SK-N-SH (cell line): ENCODE measurements around the gene CHST11. TPM values are rescaled to one million over a fixed set of nuclear protein-coding genes. Genes with fewer than 3 reads are reported as not detected.

ENCODE experiments used
- CTCF ChIA-PET: fragments of 300-600, 350-600 bp; formaldehyde crosslinking; extraction: SDS; loops from one replicate; lab custom pipeline; 2021; lab: Yijun Ruan, JAX
- POLR2A ChIA-PET: fragments of 350-600 bp; sonication (Branson Sonifier 250); formaldehyde crosslinking; extraction: SDS; loops from one replicate; lab custom pipeline; 2020; ENCODE audit warnings: antibody characterized with exemption, inconsistent platforms; lab: Yijun Ruan, JAX
- DNase-seq: peaks from one replicate; pipeline ENCODE4 v3.0.0; 2012
- H2AFZ ChIP-seq: fragments of 200-600 bp; sonication (generic); 2 replicates; pipeline ENCODE4 v1.8.1; 2016; ENCODE audit warnings: antibody characterized with exemption, mild to moderate bottlenecking, low read depth
- H3F3A ChIP-seq: fragments of 200-600 bp; sonication (generic); replicated peaks from 2 replicates; pipeline ENCODE3; 2016; ENCODE audit warnings: antibody characterized with exemption, mild to moderate bottlenecking; ENCODE audit not compliant: insufficient read depth
- H3K27ac ChIP-seq, 2 experiments: fragments of 200-500 bp in 1 of 2; fragments of 200-600 bp in 1 of 2; sonication (Bioruptor generic) in 1 of 2; sonication (generic), shearing (Covaris generic) in 1 of 2; 2 replicates each; pipeline versions ENCODE4 v1.5.1 to v1.6.1; 2014 to 2016; ENCODE audit warnings: low read depth in 2 of 2, inconsistent platforms in 1 of 2, low read length in 1 of 2, mild to moderate bottlenecking in 1 of 2, mixed read lengths in 1 of 2
- H3K27me3 ChIP-seq: fragments of 200-600 bp; sonication (generic), shearing (Covaris generic); 2 replicates; pipeline ENCODE4 v1.6.1; 2016; ENCODE audit warnings: mixed run types; ENCODE audit not compliant: insufficient read depth
- H3K36me3 ChIP-seq, 2 experiments: fragments of 200-500 bp in 1 of 2; fragments of 200-600 bp in 1 of 2; sonication (Bioruptor generic) in 1 of 2; sonication (generic) in 1 of 2; replicated peaks in 1 of 2; 2 replicates each; pipeline versions ENCODE3 to v1.5.1; 2014 to 2016; ENCODE audit warnings: low read length in 1 of 2, mild to moderate bottlenecking in 1 of 2; ENCODE audit not compliant: insufficient read depth in 2 of 2, control insufficient read depth in 1 of 2
- H3K4me1 ChIP-seq, 2 experiments: fragments of 200-500 bp in 1 of 2; fragments of 200-600 bp in 1 of 2; sonication (Bioruptor generic) in 1 of 2; sonication (generic), shearing (Covaris generic) in 1 of 2; 2 replicates each; pipeline versions ENCODE4 v1.5.1 to v1.6.1; 2014 to 2016; ENCODE audit warnings: low read depth in 1 of 2, low read length in 1 of 2, mixed run types in 1 of 2; ENCODE audit not compliant: insufficient read depth in 2 of 2, control insufficient read depth in 1 of 2
- H3K4me2 ChIP-seq: fragments of 200-600 bp; sonication (generic), shearing (Covaris generic); 2 replicates; pipeline ENCODE4 v1.6.1; 2017; ENCODE audit warnings: mixed run types
- H3K4me3 ChIP-seq, 2 experiments: fragments of 200-500 bp in 1 of 2; fragments of 200-600 bp in 1 of 2; sonication (Bioruptor generic) in 1 of 2; sonication (generic), shearing (Covaris generic) in 1 of 2; 2 replicates each; pipeline versions ENCODE4 v1.5.1 to v1.8.1; 2014 to 2016; ENCODE audit warnings: low read depth in 2 of 2, inconsistent platforms in 1 of 2, low read length in 1 of 2, mild to moderate bottlenecking in 1 of 2, mixed read lengths in 1 of 2, moderate library complexity in 1 of 2
- H3K79me2 ChIP-seq: fragments of 200-600 bp; sonication (generic); 2 replicates; pipeline ENCODE4 v1.8.1; 2017; ENCODE audit warnings: mild to moderate bottlenecking; ENCODE audit not compliant: insufficient read depth
- H3K9ac ChIP-seq: fragments of 200-600 bp; sonication (generic); 2 replicates; pipeline ENCODE4 v1.6.1; 2017; ENCODE audit warnings: mixed run types
- H3K9me2 ChIP-seq: fragments of 200-600 bp; sonication (generic); 2 replicates; pipeline ENCODE4 v1.6.1; 2017; ENCODE audit warnings: mixed run types
- H3K9me3 ChIP-seq: fragments of 200-600 bp; sonication (generic); 2 replicates; pipeline ENCODE4 v1.6.1; 2017; ENCODE audit warnings: mixed run types, mild to moderate bottlenecking, moderate library complexity
- H4K20me1 ChIP-seq: fragments of 200-600 bp; sonication (generic); 2 replicates; pipeline ENCODE4 v1.6.1; 2017; ENCODE audit warnings: mild to moderate bottlenecking, mixed run types; ENCODE audit not compliant: insufficient read depth
- ELF1 ChIP-seq: IDR thresholded peaks from 2 replicates; pipeline ENCODE4 v1.4.0; 2012
- EP300 ChIP-seq, 2 experiments: IDR thresholded peaks; 2 replicates each; pipeline versions ENCODE4 v1.4.0 to v1.6.1; 2012; ENCODE audit warnings: borderline replicate concordance in 1 of 2, low read depth in 1 of 2, low read length in 1 of 2
- FOXM1 ChIP-seq: IDR thresholded peaks from 2 replicates; pipeline ENCODE4 v1.4.0; 2012; ENCODE audit warnings: low read depth, mild to moderate bottlenecking
- GATA2 ChIP-seq: sonication (generic); formaldehyde crosslinking; IDR thresholded peaks from 2 replicates; pipeline ENCODE4 v1.5.0; 2020; ENCODE audit warnings: mild to moderate bottlenecking, missing genetic modification reagents
- MEF2A ChIP-seq: IDR thresholded peaks from 2 replicates; pipeline ENCODE4 v1.4.0; 2012; ENCODE audit warnings: low read depth, borderline replicate concordance
- POLR2AphosphoS5 ChIP-seq: IDR thresholded peaks from 2 replicates; pipeline ENCODE4 v1.6.1; 2012; ENCODE audit warnings: low read depth, low read length
- RAD21 ChIP-seq: IDR thresholded peaks from 2 replicates; pipeline ENCODE4 v1.6.1; 2012; ENCODE audit warnings: mild to moderate bottlenecking, low read length
- RFX5 ChIP-seq: IDR thresholded peaks from 2 replicates; pipeline ENCODE4 v1.6.1; 2012; ENCODE audit warnings: mild to moderate bottlenecking, improper control_type of control experiment, low read length
- SMC3 ChIP-seq: IDR thresholded peaks from 2 replicates; pipeline ENCODE4 v1.6.1; 2012; ENCODE audit warnings: low read depth, low read length, improper control_type of control experiment
- TAF1 ChIP-seq: IDR thresholded peaks from 2 replicates; pipeline ENCODE4 v1.6.1; 2012; ENCODE audit warnings: low read depth, mild to moderate bottlenecking, low read length, moderate library complexity, borderline replicate concordance
- TEAD4 ChIP-seq: IDR thresholded peaks from 2 replicates; pipeline ENCODE4 v1.4.0; 2012; ENCODE audit warnings: mild to moderate bottlenecking, borderline replicate concordance; ENCODE audit not compliant: insufficient read depth
- WGBS: methylation state at CpG from one replicate; pipeline ENCODE4 v1.1.6; 2017; ENCODE audit warnings: low lambda C conversion rate; 5-methylcytosine and 5-hydroxymethylcytosine counted together
- polyA plus RNA-seq, 3 experiments: library from polyadenylated mRNA; depleted of rRNA; stranded (reverse); fragments of >200 nt; gene quantifications; 2 replicates each; pipeline ENCODE4 v1.2.3, GENCODE V29; 2012
- TF ChIP-seq, protein P1 (sequence below): fragments of 150-350 bp; IDR thresholded peaks from 2 replicates; pipeline ENCODE4 v1.6.1; 2017; ENCODE audit warnings: antibody characterized with exemption, low read length, low read depth, borderline replicate concordance
- TF ChIP-seq, protein P2 (sequence below): IDR thresholded peaks from 2 replicates; pipeline ENCODE4 v1.4.0; 2012; ENCODE audit warnings: low read depth
- TF ChIP-seq, protein P3 (sequence below): fragments of 150-350 bp; IDR thresholded peaks from 2 replicates; pipeline ENCODE4 v1.6.1; 2016; ENCODE audit warnings: mild to moderate bottlenecking, low read depth, low read length
- TF ChIP-seq, protein P4 (sequence below): IDR thresholded peaks from 2 replicates; pipeline ENCODE4 v1.4.0; 2012; ENCODE audit warnings: low read depth, borderline replicate concordance
- TF ChIP-seq, protein P5 (sequence below): IDR thresholded peaks from 2 replicates; pipeline ENCODE4 v1.4.0; 2012; ENCODE audit warnings: low read depth, borderline replicate concordance

Gene CHST11
- polyA plus RNA-seq, 1 of the 3 experiments (the other 2 are of a cell fraction) = 18.6 TPM

DNA sequence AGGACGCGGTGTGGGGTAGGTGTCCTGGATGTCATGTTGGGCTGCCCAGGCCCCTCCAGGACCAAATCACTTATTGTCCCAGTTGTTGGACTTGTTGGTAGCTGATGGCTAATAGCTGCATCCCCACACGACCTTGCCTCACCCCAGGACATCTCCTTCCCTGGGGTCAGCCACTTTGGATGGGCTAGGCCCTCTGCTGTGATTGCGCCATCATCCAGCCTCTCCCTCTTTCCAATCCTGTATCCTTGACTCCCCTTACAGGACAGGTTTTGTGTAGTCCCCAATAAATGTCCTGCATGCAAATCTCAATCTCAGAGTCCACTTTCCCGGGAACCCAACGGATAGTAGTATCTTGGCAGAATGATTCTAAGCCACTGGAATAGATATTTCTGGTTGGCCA lies 43.4 kb upstream of the CHST11 start:
- POLR2A ChIA-PET = no interaction called here

More for the DNA sequence above, 43.4 kb upstream of the CHST11 start:
- no peak for DNase-seq
- Histone ChIP-seq H3K27ac (no peak overlapping the region), H3F3A (no peaks in the 10 kb centered on the region), H3K36me3 (no peaks in the 10 kb centered on the region), H3K4me3 (no peak overlapping the region), H4K20me1 (no peaks in the 10 kb centered on the region), H3K4me1 (peaks cover 0 to 7% of the 10 kb centered on the region in 2 experiments; a peak in 2 of 4 replicates), H3K4me2 (no peak overlapping the region), H3K79me2 (no peaks in the 10 kb centered on the region), H3K27me3 (no peaks in the 10 kb centered on the region), H2AFZ (no peak overlapping the region), H3K9me2 (no peaks in the 10 kb centered on the region), H3K9ac (no peak overlapping the region), H3K9me3 (no peaks in the 10 kb centered on the region)
- TF ChIP-seq MEF2A (no peak), EP300 (IDR thresholded peaks at IDR 0.05; ENCODE audit: borderline replicate concordance in 1 of 2, low read depth in 1 of 2, low read length in 1 of 2) (no peak), RAD21 (no peak), FOXM1 (no peak), ELF1 (no peak), POLR2AphosphoS5 (no peak), SMC3 (no peak), TAF1 (no peak), RFX5 (no peak), TEAD4 (no peak), GATA2 (CRISPR knock-in tag) (no peak)
- TF ChIP-seq, protein P1, sequence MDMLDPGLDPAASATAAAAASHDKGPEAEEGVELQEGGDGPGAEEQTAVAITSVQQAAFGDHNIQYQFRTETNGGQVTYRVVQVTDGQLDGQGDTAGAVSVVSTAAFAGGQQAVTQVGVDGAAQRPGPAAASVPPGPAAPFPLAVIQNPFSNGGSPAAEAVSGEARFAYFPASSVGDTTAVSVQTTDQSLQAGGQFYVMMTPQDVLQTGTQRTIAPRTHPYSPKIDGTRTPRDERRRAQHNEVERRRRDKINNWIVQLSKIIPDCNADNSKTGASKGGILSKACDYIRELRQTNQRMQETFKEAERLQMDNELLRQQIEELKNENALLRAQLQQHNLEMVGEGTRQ = no peak
- TF ChIP-seq, protein P2, sequence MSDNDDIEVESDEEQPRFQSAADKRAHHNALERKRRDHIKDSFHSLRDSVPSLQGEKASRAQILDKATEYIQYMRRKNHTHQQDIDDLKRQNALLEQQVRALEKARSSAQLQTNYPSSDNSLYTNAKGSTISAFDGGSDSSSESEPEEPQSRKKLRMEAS = no peak
- TF ChIP-seq, protein P3, sequence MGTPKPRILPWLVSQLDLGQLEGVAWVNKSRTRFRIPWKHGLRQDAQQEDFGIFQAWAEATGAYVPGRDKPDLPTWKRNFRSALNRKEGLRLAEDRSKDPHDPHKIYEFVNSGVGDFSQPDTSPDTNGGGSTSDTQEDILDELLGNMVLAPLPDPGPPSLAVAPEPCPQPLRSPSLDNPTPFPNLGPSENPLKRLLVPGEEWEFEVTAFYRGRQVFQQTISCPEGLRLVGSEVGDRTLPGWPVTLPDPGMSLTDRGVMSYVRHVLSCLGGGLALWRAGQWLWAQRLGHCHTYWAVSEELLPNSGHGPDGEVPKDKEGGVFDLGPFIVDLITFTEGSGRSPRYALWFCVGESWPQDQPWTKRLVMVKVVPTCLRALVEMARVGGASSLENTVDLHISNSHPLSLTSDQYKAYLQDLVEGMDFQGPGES = no peak
- TF ChIP-seq, protein P4, sequence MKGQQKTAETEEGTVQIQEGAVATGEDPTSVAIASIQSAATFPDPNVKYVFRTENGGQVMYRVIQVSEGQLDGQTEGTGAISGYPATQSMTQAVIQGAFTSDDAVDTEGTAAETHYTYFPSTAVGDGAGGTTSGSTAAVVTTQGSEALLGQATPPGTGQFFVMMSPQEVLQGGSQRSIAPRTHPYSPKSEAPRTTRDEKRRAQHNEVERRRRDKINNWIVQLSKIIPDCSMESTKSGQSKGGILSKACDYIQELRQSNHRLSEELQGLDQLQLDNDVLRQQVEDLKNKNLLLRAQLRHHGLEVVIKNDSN = no peak
- TF ChIP-seq, protein P5, sequence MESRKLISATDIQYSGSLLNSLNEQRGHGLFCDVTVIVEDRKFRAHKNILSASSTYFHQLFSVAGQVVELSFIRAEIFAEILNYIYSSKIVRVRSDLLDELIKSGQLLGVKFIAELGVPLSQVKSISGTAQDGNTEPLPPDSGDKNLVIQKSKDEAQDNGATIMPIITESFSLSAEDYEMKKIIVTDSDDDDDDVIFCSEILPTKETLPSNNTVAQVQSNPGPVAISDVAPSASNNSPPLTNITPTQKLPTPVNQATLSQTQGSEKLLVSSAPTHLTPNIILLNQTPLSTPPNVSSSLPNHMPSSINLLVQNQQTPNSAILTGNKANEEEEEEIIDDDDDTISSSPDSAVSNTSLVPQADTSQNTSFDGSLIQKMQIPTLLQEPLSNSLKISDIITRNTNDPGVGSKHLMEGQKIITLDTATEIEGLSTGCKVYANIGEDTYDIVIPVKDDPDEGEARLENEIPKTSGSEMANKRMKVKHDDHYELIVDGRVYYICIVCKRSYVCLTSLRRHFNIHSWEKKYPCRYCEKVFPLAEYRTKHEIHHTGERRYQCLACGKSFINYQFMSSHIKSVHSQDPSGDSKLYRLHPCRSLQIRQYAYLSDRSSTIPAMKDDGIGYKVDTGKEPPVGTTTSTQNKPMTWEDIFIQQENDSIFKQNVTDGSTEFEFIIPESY = no peak
- WGBS = 73% methylated on average over 5 of the region's 6 CpGs
- CTCF ChIA-PET = interaction anchor here (1.3 kb wide), 1 partner anchor 32 kb away, joined by 3 read pairs; no protein-coding TSS in a partner anchor
